ENCODE data around the gene JAKMIP1.

JAKMIP1 gene

GRCh38 chr4:6114601-6115000, 85.7 kb downstream of the JAKMIP1 start:
- no peak for DNase-seq

- no peak for DNase-seq
Measured at GRCh38 chr4:6114181-6114580, 86.2 kb downstream of the JAKMIP1 start.

DNA sequence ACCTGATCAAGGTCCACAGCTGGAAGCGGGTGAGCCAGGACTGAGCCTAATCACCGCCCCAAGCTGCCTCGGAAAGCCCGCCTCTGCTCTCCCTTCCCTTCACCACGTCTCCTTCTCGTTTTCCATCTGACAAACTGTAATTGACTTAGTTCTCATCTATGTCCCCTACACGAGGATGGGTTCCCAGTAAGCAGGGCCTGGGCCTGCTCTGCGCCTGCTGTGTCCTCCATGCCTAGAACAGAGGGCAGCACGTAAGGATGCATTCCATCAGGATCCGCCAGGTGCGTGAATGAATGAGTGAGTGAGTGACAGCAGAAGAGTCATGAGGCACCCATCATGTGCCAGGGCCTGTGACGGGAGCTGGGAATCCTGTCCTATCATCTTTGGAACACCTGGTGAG, 86.7 kb downstream of the JAKMIP1 start:
- DNase-seq = no peak

DNA sequence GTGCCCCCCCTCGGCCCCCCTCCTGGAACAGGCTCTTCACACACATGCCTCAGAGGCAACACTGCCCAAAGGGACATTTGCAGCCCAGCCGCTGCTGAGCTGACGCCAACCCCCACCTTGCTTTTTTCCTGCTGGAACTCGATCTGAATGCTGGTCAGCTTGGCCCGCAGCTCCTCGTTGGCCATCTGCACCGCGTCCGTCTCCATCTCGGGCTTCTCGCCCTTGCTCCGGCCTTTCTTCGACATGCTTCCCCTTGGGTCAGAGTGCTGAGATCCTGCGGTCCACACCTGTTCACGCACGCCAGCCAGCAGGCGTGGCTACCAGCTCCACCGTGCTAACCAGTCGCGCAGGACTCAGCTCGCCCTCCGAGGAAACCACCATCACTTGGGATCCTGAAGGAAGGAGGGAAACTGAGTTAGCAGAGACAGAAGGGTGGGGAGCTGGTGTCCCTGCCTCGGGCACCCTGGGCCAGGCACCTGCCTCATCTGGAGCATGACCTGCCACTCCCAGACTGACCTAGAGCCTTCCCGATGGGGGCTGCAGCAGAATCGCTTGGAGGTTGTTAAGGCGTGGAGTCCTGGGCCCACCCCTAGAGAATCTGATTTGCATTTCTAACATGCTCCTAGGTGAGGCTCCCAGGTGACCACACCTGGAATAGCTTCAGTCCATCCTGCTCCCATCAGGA, 87.6 kb downstream of the JAKMIP1 start:
- DNase-seq = no peak

DNA sequence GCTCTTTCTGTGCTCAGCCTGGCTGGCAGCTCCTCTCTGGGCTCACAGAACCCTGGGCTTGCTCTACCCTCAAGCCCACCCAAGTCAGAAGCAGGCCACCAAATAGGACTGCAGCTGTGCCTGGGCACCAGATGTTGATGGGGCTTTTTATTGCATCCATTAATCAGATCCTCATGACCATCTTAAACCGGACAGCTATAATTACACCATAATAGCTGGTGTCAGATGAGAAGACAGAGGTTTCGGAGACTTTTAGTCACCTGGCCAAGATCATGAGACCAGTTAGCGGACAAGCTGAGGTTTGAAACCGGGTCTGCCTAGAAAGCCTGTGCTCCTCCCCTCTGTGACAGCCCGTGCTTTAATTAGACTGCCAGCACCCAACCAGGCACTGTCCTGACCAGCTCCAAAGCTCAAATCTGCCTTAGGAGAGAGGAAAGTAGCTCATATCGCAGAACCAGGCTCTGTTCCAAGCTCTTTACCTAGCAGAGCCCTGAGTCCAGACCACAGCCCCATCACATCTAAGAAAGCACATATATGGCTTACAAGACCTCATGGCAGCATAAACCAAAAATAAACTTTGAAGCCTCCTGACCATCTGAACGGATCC, 88.9 kb downstream of the JAKMIP1 start:
- DNase-seq = no peak

- DNase-seq = no peak
Measured at GRCh38 chr4:6110681-6111353, 89.5 kb downstream of the JAKMIP1 start.

GRCh38 chr4:6109842-6110560, 90.3 kb downstream of the JAKMIP1 start:
- no peak for DNase-seq

DNA sequence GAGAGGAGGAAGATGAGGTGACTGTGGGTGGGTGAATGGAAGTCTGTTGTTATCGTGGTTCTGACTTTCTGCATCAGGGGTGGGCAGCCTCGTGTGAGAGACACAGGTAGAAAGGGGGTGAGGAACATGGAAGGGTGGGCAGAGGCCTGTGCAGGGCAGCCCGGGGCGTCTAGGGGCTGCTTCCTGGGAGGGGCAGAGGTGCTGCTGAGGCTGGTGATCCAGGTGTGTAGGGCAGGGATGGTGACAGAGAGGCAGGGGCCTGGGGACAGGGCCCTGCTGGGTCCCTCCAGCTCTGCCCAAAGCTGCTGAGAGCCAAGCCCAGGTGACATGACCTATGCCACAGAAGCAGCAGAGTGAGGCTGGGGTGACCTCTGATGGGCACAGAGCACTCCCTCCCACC, 92.5 kb downstream of the JAKMIP1 start:
- DNase-seq = no peak

GRCh38 chr4:6107114-6107791, 93.1 kb downstream of the JAKMIP1 start:
- DNase-seq = no peak

GRCh38 chr4:6106156-6106555, 94.2 kb downstream of the JAKMIP1 start:
- no peak for DNase-seq

- DNase-seq = no peak
Measured at GRCh38 chr4:6105311-6105911, 94.9 kb downstream of the JAKMIP1 start.

DNA sequence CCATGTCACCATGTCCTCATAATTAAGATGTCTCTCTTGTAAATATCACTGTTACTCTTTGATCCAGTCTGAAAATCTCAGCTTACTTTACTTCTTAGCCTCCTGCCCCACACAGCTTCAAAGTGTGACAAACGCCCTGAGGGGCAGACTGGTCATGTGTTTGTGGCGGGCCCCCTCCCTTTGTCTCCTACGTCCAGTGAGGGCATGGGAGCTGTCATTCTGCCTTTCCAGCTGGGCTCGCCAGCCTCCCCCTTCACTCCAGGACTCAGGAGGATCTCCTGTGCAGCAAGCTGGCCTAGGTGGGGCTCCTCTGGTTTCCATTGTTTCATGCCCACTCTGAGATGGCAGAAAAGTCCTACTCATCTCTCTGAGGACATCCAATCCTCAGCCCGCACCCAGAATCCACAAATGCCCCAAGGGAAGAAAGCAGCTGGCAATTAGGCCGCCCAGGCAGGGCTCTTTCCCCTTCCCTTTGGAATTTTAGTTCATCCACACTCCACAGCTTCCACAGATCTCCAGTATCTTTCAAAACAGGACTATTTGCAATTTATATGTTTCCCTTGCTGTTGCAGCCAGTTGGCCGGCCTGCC, 95.7 kb downstream of the JAKMIP1 start:
- DNase-seq = no peak

DNA sequence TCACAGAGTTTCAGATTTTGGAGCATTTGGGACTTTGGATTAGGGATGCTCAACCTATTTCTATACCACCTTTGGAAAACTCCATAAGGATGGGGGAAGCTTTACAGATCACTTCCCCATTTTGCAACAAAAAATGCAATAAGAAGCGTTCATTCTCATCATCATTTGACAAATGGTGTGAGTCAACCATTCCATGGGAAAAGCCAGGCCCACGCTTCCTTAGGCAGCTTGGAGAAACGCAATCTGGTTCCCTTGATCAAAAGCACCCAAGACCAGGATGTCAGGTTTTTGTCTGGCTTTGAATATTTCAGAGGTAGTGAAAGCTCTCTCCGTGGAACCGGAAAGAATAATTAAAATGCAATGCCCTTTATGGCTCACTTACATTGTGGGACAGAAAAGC, 102.8 kb downstream of the JAKMIP1 start:
- peak; percentile 22 for DNase-seq

DNA sequence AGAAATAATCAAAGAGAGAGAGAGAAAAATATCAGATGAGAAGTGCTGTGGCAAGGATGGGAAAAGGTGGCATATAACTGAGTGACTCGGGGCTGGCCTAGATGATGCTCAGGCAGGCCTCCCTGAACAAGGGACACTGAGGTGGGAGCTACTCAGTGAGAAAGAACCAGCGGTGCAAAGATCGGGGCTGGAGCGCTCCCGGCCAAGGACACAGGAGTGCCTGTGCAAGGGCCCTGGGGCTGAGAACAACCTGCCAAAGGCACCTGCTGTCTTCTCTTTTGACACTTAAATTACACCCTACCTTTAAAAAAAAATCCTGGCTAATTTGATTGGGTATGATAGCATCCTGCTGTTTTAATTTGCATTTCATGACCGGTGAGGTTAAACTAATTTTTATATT, 104.5 kb downstream of the JAKMIP1 start:
- no peak for DNase-seq

DNA sequence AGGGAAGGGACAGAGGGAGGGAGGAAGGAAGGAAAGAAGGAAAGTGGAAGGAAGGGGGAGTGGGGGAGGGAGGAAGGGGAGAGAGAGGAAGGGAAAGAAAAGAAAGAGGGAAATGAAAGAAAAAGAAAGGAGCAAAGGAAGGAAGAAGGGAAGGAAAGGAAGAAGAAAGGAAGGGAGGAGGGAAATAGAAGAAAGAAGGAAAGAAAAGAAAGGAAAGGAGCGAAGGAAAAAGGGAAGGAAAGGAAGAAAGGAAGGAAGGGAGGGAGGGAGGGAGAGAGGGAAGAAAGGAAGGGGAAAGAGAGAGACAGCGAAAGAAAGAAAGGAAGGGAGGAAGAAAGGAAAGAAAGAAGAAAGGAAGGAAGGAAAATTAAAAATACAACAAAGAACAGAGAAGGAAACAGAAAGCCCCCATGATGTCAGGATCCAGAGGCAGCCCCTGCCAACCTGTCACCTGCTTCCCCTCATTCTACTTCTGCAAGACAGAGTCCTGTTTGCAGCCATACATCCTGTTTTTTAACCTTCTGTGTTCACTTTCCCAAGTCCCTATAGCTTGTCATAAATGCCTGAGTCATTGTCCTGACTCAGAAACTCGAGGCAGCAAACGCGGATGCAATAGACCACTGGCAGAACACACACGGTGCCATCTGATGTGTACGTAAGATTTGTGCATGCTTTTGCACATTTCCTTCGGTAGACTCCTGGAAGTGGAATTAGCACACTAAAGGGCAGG, 105.2 kb downstream of the JAKMIP1 start:
- peak; percentile 72 for DNase-seq

DNA sequence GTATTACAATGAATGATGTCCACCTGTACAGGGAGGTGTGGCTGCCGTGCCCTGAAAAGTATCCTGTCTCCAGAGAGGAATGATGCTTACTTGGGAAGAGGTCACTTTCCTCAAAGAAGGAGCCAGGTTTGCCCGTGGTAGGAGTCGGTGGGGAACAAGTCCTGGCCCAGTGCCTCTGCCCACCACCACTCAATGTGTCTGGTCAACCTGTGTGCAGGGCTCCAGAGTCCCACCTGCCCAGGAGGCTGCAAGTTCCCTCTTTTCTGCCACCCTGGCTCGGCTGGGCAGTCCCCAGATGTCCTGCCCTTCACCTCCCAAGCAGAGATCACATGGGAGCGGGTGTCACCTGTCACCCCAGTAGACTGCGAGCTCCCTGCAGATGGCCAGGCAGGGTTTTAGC, 106.7 kb downstream of the JAKMIP1 start:
- no peak for DNase-seq

GRCh38 chr4:6092971-6093370, 107.4 kb downstream of the JAKMIP1 start:
- DNase-seq = no peak

DNA sequence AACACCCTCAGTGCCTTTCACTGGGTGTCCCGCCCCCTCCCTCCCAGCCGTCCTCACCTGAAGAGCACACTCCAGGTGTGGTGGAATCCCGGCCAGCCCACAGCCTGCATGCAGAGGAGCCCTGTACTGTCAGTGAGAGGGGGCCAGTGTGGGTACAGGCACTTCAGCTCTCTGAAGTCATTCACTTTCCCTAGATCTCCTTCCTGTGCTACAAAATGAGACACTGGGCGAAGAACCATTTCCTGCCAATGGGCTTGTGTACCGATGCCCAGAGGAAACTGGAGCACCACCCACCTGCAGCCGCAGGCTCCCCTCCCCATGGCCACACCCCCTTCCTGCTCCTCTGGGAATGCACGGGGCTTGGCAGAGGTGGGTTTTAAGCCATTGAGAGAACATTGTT, 108.2 kb downstream of the JAKMIP1 start:
- DNase-seq = no peak

- DNase-seq = no peak
Measured at GRCh38 chr4:6090931-6091330, 109.4 kb downstream of the JAKMIP1 start.

- no peak for DNase-seq
Measured at GRCh38 chr4:6088950-6089349, 111.4 kb downstream of the JAKMIP1 start.

DNA sequence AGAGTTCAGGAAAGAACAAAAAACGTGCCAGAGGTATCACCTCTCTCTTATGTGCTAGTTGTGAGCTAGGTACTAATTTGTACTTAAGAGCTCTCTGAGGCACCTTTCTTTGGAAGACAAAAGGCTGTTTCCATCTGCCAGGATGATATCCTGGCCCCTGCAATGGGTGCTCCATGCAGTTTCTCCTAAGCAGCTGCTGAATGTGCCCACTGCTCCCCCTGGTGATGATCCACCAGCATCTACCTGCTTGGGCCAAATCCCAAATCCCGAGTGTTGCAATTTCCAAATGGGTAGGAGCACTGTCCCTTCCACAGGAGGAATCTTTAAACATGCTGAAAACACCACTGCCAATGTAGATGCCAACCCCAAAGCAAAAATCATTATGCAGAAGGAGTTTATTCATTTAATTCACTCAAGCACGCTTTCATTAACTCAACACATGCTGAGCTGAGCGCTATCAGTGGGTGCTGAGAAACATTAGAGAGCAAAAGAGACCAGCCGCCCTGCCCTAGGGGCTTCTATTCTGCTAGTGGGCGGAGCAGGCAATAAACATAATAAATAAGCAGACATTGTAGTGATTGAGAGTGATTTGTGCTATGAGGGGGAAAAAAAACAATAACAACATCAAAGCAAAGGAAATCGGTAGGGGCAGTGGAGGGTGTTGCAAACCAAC, 112.5 kb downstream of the JAKMIP1 start:
- DNase-seq = peak; percentile 7
